Measurements from ENCODE around the gene SRRM4.
"Not testable (repeated sequence)": the region's sequence is repeated elsewhere in the genome, so short reads cannot be mapped to it uniquely, and the experiment has no call there.

SRRM4 gene

DNA sequence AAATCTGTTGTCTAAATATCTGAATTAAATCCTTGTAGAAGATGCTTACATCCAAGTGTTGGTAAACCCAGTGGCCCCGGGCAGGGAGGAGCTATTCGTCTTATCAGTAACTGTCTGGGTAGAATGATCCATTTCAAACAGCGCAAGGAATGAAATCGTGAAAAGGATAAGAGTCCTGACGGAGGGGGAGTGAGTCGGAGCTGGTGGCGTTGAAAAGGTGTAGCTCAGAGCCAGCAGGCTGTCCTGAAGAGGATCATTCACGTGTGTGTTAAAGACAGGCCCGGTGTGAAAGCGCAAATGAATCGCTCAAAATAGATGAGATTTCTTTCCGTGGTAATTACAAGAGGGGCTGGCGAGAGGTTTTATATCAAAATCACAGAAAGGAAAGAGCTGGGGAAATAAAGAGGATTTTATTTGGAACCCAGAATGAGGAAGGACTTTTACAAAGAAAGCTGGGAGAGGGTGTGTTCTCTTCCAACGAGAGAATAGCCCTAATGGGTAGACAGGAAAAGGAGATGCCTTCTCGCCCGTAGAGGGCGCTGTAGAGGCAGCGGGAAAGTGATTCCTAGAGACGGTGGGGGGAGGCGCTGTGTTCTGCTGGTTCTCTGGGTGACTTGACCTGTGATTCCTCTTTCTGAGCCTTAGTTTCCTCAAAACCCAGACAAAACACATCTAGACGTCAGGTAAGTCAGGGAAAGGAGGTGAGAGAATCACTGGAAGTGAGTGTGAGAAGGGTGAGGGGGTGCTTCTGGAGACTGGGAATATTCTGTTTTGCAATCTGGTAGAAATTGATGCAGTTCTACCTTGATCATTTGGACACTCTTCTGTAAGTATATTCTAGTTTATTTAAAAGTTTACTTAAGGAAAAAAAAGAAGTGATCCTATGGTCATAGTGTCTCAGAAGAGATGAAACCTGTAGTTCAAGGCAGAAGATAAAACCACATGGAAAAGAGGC lies 39.3 kb downstream of the SRRM4 start:
- TF ChIP-seq, protein P1, sequence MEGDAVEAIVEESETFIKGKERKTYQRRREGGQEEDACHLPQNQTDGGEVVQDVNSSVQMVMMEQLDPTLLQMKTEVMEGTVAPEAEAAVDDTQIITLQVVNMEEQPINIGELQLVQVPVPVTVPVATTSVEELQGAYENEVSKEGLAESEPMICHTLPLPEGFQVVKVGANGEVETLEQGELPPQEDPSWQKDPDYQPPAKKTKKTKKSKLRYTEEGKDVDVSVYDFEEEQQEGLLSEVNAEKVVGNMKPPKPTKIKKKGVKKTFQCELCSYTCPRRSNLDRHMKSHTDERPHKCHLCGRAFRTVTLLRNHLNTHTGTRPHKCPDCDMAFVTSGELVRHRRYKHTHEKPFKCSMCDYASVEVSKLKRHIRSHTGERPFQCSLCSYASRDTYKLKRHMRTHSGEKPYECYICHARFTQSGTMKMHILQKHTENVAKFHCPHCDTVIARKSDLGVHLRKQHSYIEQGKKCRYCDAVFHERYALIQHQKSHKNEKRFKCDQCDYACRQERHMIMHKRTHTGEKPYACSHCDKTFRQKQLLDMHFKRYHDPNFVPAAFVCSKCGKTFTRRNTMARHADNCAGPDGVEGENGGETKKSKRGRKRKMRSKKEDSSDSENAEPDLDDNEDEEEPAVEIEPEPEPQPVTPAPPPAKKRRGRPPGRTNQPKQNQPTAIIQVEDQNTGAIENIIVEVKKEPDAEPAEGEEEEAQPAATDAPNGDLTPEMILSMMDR (IDR thresholded peaks at IDR 0.05) = no peak
- Histone ChIP-seq H3K27ac (no peak overlapping the region), H3K36me3 (no peaks in the 10 kb centered on the region), H3K9me3 (peaks cover 0 to 4% (median 3%) of the 10 kb centered on the region in 3 donors), H3K4me3 (no peak overlapping the region), H3K27me3 (peaks cover 0 to 21% of the 10 kb centered on the region in 2 donors), H3K4me1 (no peaks in the 10 kb centered on the region)
- no peak for DNase-seq
- intact Hi-C loops (cut with DNase I; ENCODE audit: low total_unique reads) = no loop called here

DNA sequence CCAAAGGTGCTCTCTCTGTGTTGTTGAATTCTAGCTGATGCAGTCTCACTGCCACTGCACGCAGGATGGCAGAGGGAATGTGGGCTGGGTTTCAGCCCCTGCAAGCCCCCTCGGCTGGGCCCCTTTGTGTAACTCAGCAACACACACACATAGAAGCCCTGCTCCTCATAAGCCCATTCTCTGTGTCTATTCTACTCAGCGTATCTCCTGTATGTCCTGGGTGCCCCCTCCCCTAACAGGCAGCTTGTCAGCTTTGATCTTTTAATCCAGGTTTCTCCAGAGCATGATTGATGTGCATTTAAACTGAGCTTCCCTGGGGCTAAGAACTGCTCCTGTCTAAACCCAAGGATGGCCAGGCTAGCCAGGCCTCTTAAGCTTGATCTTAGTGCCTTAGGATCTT lies 43.0 kb downstream of the SRRM4 start:
- Histone ChIP-seq H3K4me3 (no peak overlapping the region), H3K9me3 (peaks cover 0 to 4% (median 3%) of the 10 kb centered on the region in 3 donors), H3K36me3 (no peaks in the 10 kb centered on the region), H3K27me3 (peaks cover 0 to 6% of the 10 kb centered on the region in 2 donors), H3K27ac (no peak overlapping the region), H3K4me1 (no peaks in the 10 kb centered on the region)
- intact Hi-C loops (cut with DNase I; ENCODE audit: low total_unique reads) = no loop called here
- DNase-seq = no peak
- TF ChIP-seq, protein P1 (IDR thresholded peaks at IDR 0.05) = no peak

DNA sequence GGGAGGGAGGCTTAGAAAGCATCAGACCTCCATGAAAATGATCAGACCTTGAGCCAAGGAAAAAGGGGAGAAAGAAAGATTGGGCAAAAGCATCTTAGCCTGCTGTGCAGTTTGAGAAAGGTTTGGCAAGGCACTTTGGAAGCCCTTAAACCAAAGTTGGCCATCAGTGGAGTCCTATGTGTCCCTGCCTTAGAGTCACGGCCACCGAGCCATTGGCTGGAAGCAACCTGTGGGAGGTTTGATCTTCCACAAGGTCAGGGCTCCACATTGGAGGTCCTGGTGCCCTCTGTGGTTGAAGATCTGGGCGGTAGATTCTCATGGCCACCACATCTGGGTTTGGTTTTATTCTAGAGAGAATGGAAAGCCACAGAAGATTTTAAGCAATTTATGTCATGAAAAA lies 44.4 kb downstream of the SRRM4 start:
- Histone ChIP-seq H3K27ac (no peak overlapping the region), H3K4me1 (no peaks in the 10 kb centered on the region), H3K9me3 (peaks cover 0 to 4% (median 3%) of the 10 kb centered on the region in 3 donors), H3K27me3 (no peaks in the 10 kb centered on the region), H3K36me3 (no peaks in the 10 kb centered on the region), H3K4me3 (no peak overlapping the region)
- DNase-seq = no peak
- TF ChIP-seq, protein P1 (IDR thresholded peaks at IDR 0.05) = no peak
- intact Hi-C loops (cut with DNase I; ENCODE audit: low total_unique reads) = no loop called here

DNA sequence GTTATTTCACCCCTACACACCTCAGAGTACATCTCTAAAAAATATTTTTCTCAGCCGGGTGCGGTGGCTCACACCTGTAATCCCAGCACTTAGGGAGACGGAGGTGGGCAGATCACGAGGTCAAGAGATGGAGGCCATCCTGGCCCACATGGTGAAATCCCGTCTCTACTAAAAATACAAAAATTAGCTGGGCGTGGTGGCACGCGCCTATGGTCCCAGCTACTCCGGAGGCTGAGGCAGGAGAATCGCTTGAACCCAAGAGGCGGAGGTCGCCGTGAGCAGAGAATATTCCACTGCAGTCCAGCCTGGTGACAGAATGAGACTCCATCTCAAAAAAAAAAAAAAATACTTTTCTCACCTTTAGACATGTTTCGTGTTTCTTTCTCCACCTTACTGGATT lies 52.0 kb downstream of the SRRM4 start:
- intact Hi-C loops (cut with DNase I; ENCODE audit: low total_unique reads) = not testable (repeated sequence)

DNA sequence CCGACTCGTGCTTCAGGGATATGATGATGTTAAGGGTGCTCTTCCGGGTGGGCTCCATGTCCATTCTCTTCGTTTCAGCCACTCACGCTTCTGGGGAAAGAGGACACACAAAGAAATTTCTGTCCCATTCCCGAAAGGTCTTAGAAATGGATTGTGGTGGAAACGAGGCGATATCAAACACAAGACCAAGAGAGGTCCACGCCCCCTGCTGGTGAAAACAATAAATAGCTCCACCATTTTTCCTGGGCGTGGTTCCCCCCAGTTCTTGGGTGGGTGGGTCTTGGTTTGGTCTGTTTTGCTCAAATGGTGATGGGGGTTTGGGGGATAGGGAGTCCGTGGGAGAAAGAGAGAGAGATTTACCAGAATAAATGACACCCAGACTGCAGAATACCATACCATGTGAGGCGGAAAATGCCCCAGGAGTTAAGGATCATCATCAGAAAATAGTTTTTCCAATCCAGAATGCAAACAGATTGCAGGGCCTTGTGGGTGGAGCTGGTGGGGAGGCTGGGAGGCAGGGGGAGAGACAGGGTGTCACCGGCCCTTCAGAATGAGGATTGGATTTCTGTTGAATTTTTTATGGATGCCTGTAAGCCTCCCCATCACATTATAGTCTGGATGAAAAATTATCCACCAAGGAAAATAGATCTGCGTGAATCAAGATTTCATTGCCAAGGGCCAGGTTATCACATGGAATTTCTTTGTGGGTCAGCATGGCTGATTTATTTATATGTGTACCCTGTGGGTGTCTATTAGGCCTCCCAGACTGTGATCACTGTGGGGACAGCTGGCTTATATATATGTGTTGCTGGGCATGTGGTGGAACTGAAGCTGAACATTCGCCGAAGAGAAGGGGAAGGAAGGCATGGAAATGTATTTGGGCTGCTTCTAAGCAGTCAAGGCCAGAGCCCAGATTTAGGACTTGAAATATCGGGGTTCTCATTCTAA lies 55.8 kb downstream of the SRRM4 start:
- intact Hi-C loops (cut with DNase I; ENCODE audit: low total_unique reads) = no loop called here

More for the DNA sequence above, 52.0 kb downstream of the SRRM4 start:
- not testable (repeated sequence) for H3K4me3 ChIP-seq, H3K9me3 ChIP-seq, H3K36me3 ChIP-seq, H3K27me3 ChIP-seq, DNase-seq, H3K27ac ChIP-seq, H3K4me1 ChIP-seq

More for the DNA sequence above, 55.8 kb downstream of the SRRM4 start:
- DNase-seq = no peak
- Histone ChIP-seq H3K36me3 (no peaks in the 10 kb centered on the region), H3K27me3 (no peaks in the 10 kb centered on the region), H3K9me3 (no peaks in the 10 kb centered on the region), H3K4me1 (no peaks in the 10 kb centered on the region), H3K4me3 (no peak overlapping the region), H3K27ac (no peak overlapping the region)
- TF ChIP-seq, protein P1 (IDR thresholded peaks at IDR 0.05) = peak; percentile 13 to 19

Data from tibial artery (tissue), 4 donors.